Mucosa of rectum (tissue), 2 donors: ENCODE data around the gene MR1.

Experiments used
- H3K27ac ChIP-seq, 2 donors: one replicate each; pipeline ENCODE4 v1.7.0; 2013; ENCODE audit warnings: inconsistent platforms in 2 of 2, low read depth in 2 of 2, low read length in 2 of 2
- H3K27me3 ChIP-seq, 2 donors: one replicate each; pipeline ENCODE4 v1.7.0; 2013; ENCODE audit warnings: low read length in 2 of 2; ENCODE audit not compliant: control insufficient read depth in 2 of 2, insufficient read depth in 2 of 2
- H3K36me3 ChIP-seq, 2 donors: one replicate each; pipeline ENCODE4 v1.7.0; 2013; ENCODE audit warnings: low read length in 2 of 2; ENCODE audit not compliant: control insufficient read depth in 2 of 2, insufficient read depth in 2 of 2
- H3K4me1 ChIP-seq, 2 donors: one replicate each; pipeline ENCODE4 v1.7.0; 2013; ENCODE audit warnings: low read length in 2 of 2, mild to moderate bottlenecking in 1 of 2; ENCODE audit not compliant: control insufficient read depth in 2 of 2, insufficient read depth in 2 of 2
- H3K4me3 ChIP-seq, 2 donors: one replicate each; pipeline ENCODE4 v1.7.0; 2013; ENCODE audit warnings: low read length in 2 of 2
- H3K9ac ChIP-seq, 2 donors: one replicate each; pipeline ENCODE4 v1.7.0; 2013; ENCODE audit warnings: low read length in 2 of 2, low read depth in 1 of 2, mild to moderate bottlenecking in 1 of 2
- H3K9me3 ChIP-seq, 2 donors: one replicate each; pipeline ENCODE4 v1.7.0; 2013; ENCODE audit warnings: low read length in 2 of 2; ENCODE audit not compliant: control insufficient read depth in 2 of 2
- donor health status: healthy.
- donor health status: Normal muscosa, but diverticular disease.

Gene MR1

GRCh38 chr1:181089017-181089675, 55.4 kb downstream of the MR1 start:
- Histone ChIP-seq H3K9me3 (no peaks in the 10 kb centered on the region), H3K4me1 (peaks cover 6 to 29% of the 10 kb centered on the region in 2 donors), H3K27me3 (no peaks in the 10 kb centered on the region), H3K36me3 (peaks cover 0 to 2% of the 10 kb centered on the region in 2 donors), H3K4me3 (peak overlapping the region; percentile 91 to 98), H3K9ac (peak overlapping the region; percentile 96), H3K27ac (peak overlapping the region; percentile 96)

GRCh38 chr1:181089676-181090544, 56.1 kb downstream of the MR1 start:
- peak overlapping the region; percentile 96 for H3K9ac ChIP-seq
- peaks cover 8 to 29% of the 10 kb centered on the region in 2 donors for H3K4me1 ChIP-seq

GRCh38 chr1:181090641-181091126, 56.9 kb downstream of the MR1 start:
- Histone ChIP-seq H3K4me1 (peaks cover 8 to 29% of the 10 kb centered on the region in 2 donors), H3K9ac (peak overlapping the region; percentile 96), H3K27ac (peak overlapping the region; percentile 96), H3K36me3 (peaks cover 0 to 2% of the 10 kb centered on the region in 2 donors), H3K4me3 (peak overlapping the region; percentile 91 to 98), H3K27me3 (no peaks in the 10 kb centered on the region), H3K9me3 (no peaks in the 10 kb centered on the region)

More at GRCh38 chr1:181089676-181090544, 56.1 kb downstream of the MR1 start:
- Histone ChIP-seq H3K27me3 (no peaks in the 10 kb centered on the region), H3K36me3 (peaks cover 0 to 2% of the 10 kb centered on the region in 2 donors), H3K27ac (peak overlapping the region; percentile 96), H3K9me3 (no peaks in the 10 kb centered on the region), H3K4me3 (peak overlapping the region; percentile 91 to 98)

- no peaks in the 10 kb centered on the region for H3K9me3 ChIP-seq
- H3K27ac ChIP-seq: peak overlapping the region; percentile 96
- H3K27me3 ChIP-seq: no peaks in the 10 kb centered on the region
- H3K36me3 ChIP-seq: peaks cover 0 to 2% of the 10 kb centered on the region in 2 donors
- H3K9ac ChIP-seq: peak overlapping the region; percentile 1 to 96
- H3K4me3 ChIP-seq: peak overlapping the region; percentile 91 to 98
- peaks cover 8 to 29% of the 10 kb centered on the region in 2 donors for H3K4me1 ChIP-seq
Measured at GRCh38 chr1:181091309-181092040, 57.7 kb downstream of the MR1 start.

GRCh38 chr1:181092056-181092455, 58.3 kb downstream of the MR1 start:
- Histone ChIP-seq H3K9ac (peak overlapping the region; percentile 1 to 96), H3K36me3 (peaks cover 0 to 2% of the 10 kb centered on the region in 2 donors), H3K9me3 (no peaks in the 10 kb centered on the region), H3K4me1 (peaks cover 8 to 32% of the 10 kb centered on the region in 2 donors), H3K4me3 (peak overlapping the region; percentile 22 to 98), H3K27me3 (no peaks in the 10 kb centered on the region), H3K27ac (peak overlapping the region; percentile 11 to 96)

- H3K27ac ChIP-seq: peak overlapping the region; percentile 61 to 76
- peak overlapping the region in 1 of 2 donors; percentile 42 for H3K9ac ChIP-seq
- no peaks in the 10 kb centered on the region for H3K9me3 ChIP-seq
- H3K27me3 ChIP-seq: no peaks in the 10 kb centered on the region
- H3K4me3 ChIP-seq: peak overlapping the region; percentile 22 to 35
- H3K4me1 ChIP-seq: peaks cover 7 to 30% of the 10 kb centered on the region in 2 donors
- peaks cover 0 to 2% of the 10 kb centered on the region in 2 donors for H3K36me3 ChIP-seq
Measured at GRCh38 chr1:181092883-181093458, 59.2 kb downstream of the MR1 start.

- peak overlapping the region; percentile 0 to 3 for H3K27ac ChIP-seq
- H3K9me3 ChIP-seq: no peaks in the 10 kb centered on the region
- H3K9ac ChIP-seq: no peak overlapping the region
- no peaks in the 10 kb centered on the region for H3K27me3 ChIP-seq
- H3K4me1 ChIP-seq: peaks cover 5 to 33% of the 10 kb centered on the region in 2 donors
- no peak overlapping the region for H3K4me3 ChIP-seq
- peaks cover 0 to 2% of the 10 kb centered on the region in 2 donors for H3K36me3 ChIP-seq
Measured at GRCh38 chr1:181094416-181095212, 60.8 kb downstream of the MR1 start.

GRCh38 chr1:181095260-181095659, 61.5 kb downstream of the MR1 start:
- no peaks in the 10 kb centered on the region for H3K36me3 ChIP-seq
- no peak overlapping the region for H3K9ac ChIP-seq
- H3K4me1 ChIP-seq: peaks cover 5 to 38% of the 10 kb centered on the region in 2 donors
- no peak overlapping the region for H3K4me3 ChIP-seq
- H3K27ac ChIP-seq: peak overlapping the region; percentile 3 to 64
- H3K27me3 ChIP-seq: no peaks in the 10 kb centered on the region
- no peaks in the 10 kb centered on the region for H3K9me3 ChIP-seq

GRCh38 chr1:181095763-181096184, 62.0 kb downstream of the MR1 start:
- Histone ChIP-seq H3K27ac (peak overlapping the region; percentile 38 to 64), H3K9ac (no peak overlapping the region), H3K36me3 (no peaks in the 10 kb centered on the region), H3K4me3 (no peak overlapping the region), H3K4me1 (peaks cover 5 to 37% of the 10 kb centered on the region in 2 donors), H3K27me3 (no peaks in the 10 kb centered on the region), H3K9me3 (no peaks in the 10 kb centered on the region)
